Measurements from ENCODE around the gene VSIG2. TPM values are rescaled to one million over a fixed set of nuclear protein-coding genes. Genes with fewer than 3 reads are reported as not detected.

Gene VSIG2
- total RNA-seq, 2 experiments from 2014 or later = not detected

DNA sequence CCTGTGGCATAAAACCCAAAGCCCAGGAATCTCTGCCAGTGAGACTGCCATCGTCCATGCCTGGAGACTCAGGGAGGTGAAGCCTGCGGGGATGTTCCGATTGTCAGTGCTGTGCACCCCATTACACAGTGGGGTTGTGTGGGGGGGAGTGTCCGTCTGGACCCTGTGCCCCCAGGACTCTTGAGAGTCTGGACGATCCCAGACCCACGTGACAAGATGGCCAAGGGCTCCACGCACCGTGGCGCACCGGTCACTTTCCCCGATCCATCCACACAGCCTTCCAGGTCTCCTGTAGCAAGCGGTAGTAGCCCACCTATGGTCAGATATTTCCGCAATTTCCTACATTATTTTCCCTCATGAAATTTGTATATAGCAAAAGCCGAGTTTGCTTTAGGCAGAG lies 33.3 kb downstream of the VSIG2 start:
- no peak overlapping the region for H3K27ac Mint-ChIP-seq
- ChIA-PET CTCF (no interaction called here), POLR2A (no interaction called here)
- peaks cover 32% of the 10 kb centered on the region for H3K27me3 Mint-ChIP-seq
- peaks cover 2% of the 10 kb centered on the region for H3K36me3 Mint-ChIP-seq (ENCODE audit: low read depth)
- intact Hi-C loops (cut with DNase I, micrococcal nuclease) = no loop called here
- DNase-seq (no peak), ATAC-seq (no peak)
- no peaks in the 10 kb centered on the region for H3K9me3 Mint-ChIP-seq (ENCODE audit: low read depth)
- H3K4me3 Mint-ChIP-seq = no peak overlapping the region
- peaks cover 13% of the 10 kb centered on the region for H3K4me1 Mint-ChIP-seq

DNA sequence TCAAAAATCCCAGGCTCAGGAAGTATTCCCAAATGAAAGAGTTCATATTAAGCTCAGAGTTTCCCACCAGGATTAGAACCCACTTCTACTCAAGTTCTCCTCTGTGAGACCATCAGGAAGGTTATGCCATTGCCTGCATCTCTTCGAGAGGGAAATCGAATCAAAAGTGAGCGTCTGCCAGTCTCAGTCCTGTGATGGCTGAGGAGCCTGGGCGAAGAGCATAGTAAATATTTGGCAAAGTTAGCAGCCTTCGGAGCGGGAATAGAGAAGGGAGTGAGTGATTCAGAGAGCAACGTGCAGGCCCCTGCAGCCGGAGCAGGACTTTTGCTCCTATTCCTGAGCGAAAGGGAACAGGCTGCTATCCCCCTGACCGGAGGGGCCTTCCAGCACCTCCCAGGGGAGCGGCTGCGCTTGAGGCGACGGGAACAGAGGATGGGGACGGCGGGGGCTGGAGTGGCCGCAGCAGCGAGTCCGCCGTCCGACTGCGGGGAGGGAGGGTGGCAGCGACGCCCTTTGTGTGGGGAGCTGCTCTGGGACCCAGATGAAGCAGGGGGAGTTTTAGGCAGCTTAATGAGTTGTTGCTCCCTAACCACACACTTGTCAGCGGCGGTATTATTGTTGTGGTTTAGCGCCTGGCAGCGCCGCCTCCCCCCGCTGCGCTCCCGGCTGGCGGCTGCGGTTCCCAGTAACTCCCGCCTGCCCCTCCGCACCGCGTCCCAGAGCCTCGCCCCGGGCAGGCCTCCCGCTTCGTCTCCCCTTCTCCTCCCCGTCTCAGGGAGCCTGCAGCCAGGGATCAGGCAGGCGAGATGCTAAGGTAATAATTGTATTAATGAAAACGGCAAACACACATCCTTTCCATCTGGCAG lies 34.0 kb downstream of the VSIG2 start:
- POLR2A ChIA-PET = no interaction called here
- CTCF ChIA-PET = interaction anchor here (0.6 to 1.1 kb wide), 3 partner anchors 13 to 129 kb away, joined by 3 read pairs; no protein-coding TSS in a partner anchor
- peaks cover 31% of the 10 kb centered on the region for H3K27me3 Mint-ChIP-seq

DNA sequence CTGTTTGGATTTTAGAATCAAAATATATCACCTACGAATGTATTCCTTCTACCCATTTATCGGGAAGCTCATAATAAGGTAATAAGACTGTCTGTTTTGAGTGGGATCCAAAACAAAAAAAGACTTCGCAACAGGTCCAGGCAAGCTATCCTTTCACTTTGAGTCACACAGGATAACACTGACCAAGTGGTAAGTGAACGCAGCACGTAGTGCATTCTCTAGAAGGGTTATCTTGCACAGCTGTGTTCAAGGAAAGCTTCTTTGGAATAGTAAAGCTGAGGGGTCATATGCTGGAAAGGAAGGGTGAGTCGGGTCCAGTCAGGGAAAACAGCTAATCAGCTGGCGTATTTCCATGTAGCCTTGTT lies 34.7 kb downstream of the VSIG2 start:
- intact Hi-C loops (cut with DNase I, micrococcal nuclease) = no loop called here
- peaks cover 26% of the 10 kb centered on the region for H3K27me3 Mint-ChIP-seq
- ATAC-seq (no peak), DNase-seq (no peak)
- H3K9me3 Mint-ChIP-seq (ENCODE audit: low read depth) = no peaks in the 10 kb centered on the region
- H3K27ac Mint-ChIP-seq = no peak overlapping the region
- CTCF ChIA-PET = interaction anchor here (0.6 to 1.1 kb wide), 3 partner anchors 14 to 129 kb away, joined by 3 read pairs; no protein-coding TSS in a partner anchor
- H3K4me3 Mint-ChIP-seq = peak overlapping the region; percentile 51
- POLR2A ChIA-PET = no interaction called here
- peaks cover 2% of the 10 kb centered on the region for H3K36me3 Mint-ChIP-seq (ENCODE audit: low read depth)
- peaks cover 9% of the 10 kb centered on the region for H3K4me1 Mint-ChIP-seq

More for the DNA sequence above, 34.0 kb downstream of the VSIG2 start:
- intact Hi-C loops (cut with DNase I, micrococcal nuclease) = no loop called here
- Mint-ChIP-seq H3K36me3 (ENCODE audit: low read depth) (peaks cover 2% of the 10 kb centered on the region), H3K27ac (no peak overlapping the region), H3K4me3 (peak overlapping the region; percentile 51), H3K4me1 (peaks cover 13% of the 10 kb centered on the region), H3K9me3 (ENCODE audit: low read depth) (no peaks in the 10 kb centered on the region)
- DNase-seq = peak; percentile 38
- peak; percentile 55 for ATAC-seq

DNA sequence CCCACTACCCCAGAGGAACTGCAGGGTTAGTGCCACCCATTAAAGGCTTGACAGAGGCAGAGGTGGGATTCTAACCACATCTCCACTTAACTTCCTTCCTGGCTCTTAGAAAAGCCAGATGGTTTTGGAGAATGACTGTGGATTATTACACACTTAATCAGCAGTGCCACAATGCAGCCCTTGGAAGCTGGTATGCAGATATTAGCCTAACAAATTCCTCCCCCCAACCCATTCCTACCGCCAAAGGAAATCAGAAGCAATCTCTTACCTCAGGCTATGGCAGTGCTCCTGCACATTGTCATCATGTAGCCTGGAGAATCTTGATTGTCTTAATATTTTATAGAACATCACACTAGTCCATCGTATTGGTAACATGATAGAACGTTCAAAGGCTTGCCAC lies 35.5 kb downstream of the VSIG2 start:
- POLR2A ChIA-PET = no interaction called here
- intact Hi-C loops (cut with DNase I, micrococcal nuclease) = no loop called here

DNA sequence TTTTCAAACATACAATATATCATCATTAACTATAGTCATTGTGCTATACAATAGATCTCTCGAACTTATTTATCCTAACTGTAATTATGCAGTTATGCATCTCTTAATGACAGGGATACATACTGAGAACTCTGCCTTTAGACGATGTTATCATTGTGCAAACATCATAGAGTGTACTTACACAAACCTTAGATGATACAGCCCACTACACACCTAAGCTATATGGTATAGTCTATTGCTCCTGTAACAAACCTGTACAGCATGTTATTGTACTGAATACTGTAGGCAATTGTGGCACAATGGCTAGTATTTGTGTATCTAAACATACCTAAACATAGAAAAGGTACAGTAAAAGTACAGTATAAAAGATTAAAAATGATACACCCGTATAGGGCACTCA lies 39.7 kb downstream of the VSIG2 start:
- Mint-ChIP-seq H3K27me3 (peaks cover 21% of the 10 kb centered on the region), H3K27ac (no peak overlapping the region), H3K36me3 (ENCODE audit: low read depth) (peaks cover 5% of the 10 kb centered on the region), H3K4me1 (peaks cover 1% of the 10 kb centered on the region), H3K4me3 (no peak overlapping the region), H3K9me3 (ENCODE audit: low read depth) (peaks cover 5% of the 10 kb centered on the region)
- ChIA-PET POLR2A (no interaction called here), CTCF (no interaction called here)
- intact Hi-C loops (cut with DNase I, micrococcal nuclease) = no loop called here
- no peak for ATAC-seq
- DNase-seq = no peak

More for the DNA sequence above, 35.5 kb downstream of the VSIG2 start:
- DNase-seq = no peak
- H3K27ac Mint-ChIP-seq = no peak overlapping the region
- CTCF ChIA-PET = no interaction called here
- H3K27me3 Mint-ChIP-seq = peaks cover 26% of the 10 kb centered on the region
- no peak overlapping the region for H3K4me3 Mint-ChIP-seq
- H3K36me3 Mint-ChIP-seq (ENCODE audit: low read depth) = peaks cover 2% of the 10 kb centered on the region
- H3K4me1 Mint-ChIP-seq = peaks cover 9% of the 10 kb centered on the region
- H3K9me3 Mint-ChIP-seq (ENCODE audit: low read depth) = no peaks in the 10 kb centered on the region
- no peak for ATAC-seq

DNA sequence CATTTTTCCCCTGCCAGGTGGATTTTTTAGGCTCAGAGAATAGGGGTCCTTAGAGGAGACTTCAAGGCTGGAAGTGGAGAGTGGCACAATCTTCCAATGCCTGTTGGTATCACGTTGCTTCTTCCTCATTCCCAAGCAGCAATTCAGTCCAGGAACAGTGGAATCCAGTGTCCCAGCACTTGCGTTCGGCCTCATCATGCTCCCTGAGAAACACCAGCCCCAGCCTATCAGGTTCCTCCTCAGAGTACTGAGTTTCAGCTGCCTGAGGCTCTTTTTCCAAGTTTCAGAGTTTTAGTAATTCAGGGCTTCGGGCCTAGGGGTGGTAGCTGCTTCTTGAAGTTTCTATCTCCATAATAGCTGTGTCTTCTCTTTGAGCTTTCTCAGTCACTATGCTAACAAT lies 44.2 kb downstream of the VSIG2 start:
- Mint-ChIP-seq H3K4me3 (no peak overlapping the region), H3K36me3 (ENCODE audit: low read depth) (peaks cover 3% of the 10 kb centered on the region), H3K9me3 (ENCODE audit: low read depth) (peaks cover 5% of the 10 kb centered on the region), H3K4me1 (no peaks in the 10 kb centered on the region), H3K27me3 (peaks cover 3% of the 10 kb centered on the region), H3K27ac (no peak overlapping the region)
- intact Hi-C loops (cut with DNase I, micrococcal nuclease) = no loop called here
- ChIA-PET POLR2A (no interaction called here), CTCF (no interaction called here)
- DNase-seq = no peak
- ATAC-seq = no peak

DNA sequence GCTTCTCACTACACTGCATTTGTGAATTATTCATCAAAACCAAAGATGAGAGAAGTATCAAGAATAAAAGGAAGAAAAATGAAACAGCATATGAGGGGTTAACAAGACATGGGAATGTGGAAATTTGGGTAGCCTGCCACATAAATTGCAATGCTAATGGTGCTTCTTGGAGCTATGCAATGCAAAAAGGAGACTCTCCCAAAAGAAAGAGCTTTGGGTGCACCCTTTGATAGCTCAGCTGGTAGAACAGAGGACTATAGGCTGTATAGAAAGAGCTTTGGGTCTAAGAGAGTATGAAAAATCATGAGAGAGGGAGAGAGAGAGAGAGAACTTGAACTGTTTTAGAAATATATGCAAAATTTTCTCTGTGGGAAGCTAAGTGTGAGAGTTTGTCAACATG lies 52.0 kb downstream of the VSIG2 start:
- Mint-ChIP-seq H3K4me1 (no peaks in the 10 kb centered on the region), H3K9me3 (ENCODE audit: low read depth) (peaks cover 3% of the 10 kb centered on the region), H3K4me3 (no peak overlapping the region), H3K36me3 (ENCODE audit: low read depth) (no peaks in the 10 kb centered on the region), H3K27ac (no peak overlapping the region), H3K27me3 (peaks cover 6% of the 10 kb centered on the region)
- CTCF ChIA-PET = interaction anchor here (0.7 kb wide), 1 partner anchor 55 kb away, joined by 3 read pairs; no protein-coding TSS in a partner anchor
- POLR2A ChIA-PET = no interaction called here
- no peak for DNase-seq
- no peak for ATAC-seq
- intact Hi-C loops (cut with DNase I, micrococcal nuclease) = no loop called here

DNA sequence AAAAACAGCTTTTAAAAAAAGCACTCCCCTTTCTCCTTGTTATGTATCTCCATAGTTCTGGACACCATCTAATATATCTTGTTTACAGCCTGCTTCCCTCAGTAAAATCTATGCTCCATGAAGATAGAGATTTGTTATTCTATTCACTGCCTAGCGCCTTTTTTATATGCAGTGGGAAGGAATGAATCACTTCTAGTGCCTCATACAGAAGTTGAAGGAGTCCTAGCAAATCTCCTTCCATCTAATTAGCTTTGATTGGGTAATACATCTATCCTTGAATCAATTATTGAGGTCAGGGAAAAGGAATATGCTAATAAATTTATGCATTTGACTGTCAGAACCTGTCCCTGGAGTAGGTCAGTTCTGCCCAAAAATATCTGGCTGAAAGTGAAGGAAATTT lies 52.5 kb downstream of the VSIG2 start:
- no peak for DNase-seq
- POLR2A ChIA-PET = no interaction called here
- no peak for ATAC-seq
- Mint-ChIP-seq H3K4me1 (no peaks in the 10 kb centered on the region), H3K27ac (no peak overlapping the region), H3K9me3 (ENCODE audit: low read depth) (peaks cover 3% of the 10 kb centered on the region), H3K4me3 (no peak overlapping the region), H3K27me3 (peaks cover 6% of the 10 kb centered on the region), H3K36me3 (ENCODE audit: low read depth) (no peaks in the 10 kb centered on the region)
- CTCF ChIA-PET = interaction anchor here (0.7 kb wide), 1 partner anchor 54 kb away, joined by 3 read pairs; no protein-coding TSS in a partner anchor
- intact Hi-C loops (cut with DNase I, micrococcal nuclease) = no loop called here

Other genes starting within 250 kb of the VSIG2 start
- not detected for gene OR8B12, start 208.6 kb downstream of the VSIG2 start, total RNA-seq
- gene OR8A1, start 182.3 kb downstream of the VSIG2 start, total RNA-seq = not detected
- gene PANX3, start 140.8 kb downstream of the VSIG2 start, total RNA-seq = not detected
- 10 to 100 TPM; 29.6 to 40.6 TPM for gene TBRG1, start 129.4 kb downstream of the VSIG2 start, total RNA-seq
- gene SIAE, start 78.5 kb downstream of the VSIG2 start, total RNA-seq = 10 to 100 TPM in 1 of 2 experiments, 1 to 10 TPM in 1; 9.4 to 12.2 TPM
- 1 to 10 TPM; 3.9 to 4.7 TPM for gene SPA17, start 78.4 kb downstream of the VSIG2 start, total RNA-seq
- 10 to 100 TPM; 13.5 to 18.1 TPM for gene NRGN, start 12.3 kb downstream of the VSIG2 start, total RNA-seq
- gene ESAM, start 10.0 kb upstream of the VSIG2 start, total RNA-seq = under 1 TPM; 0.39 to 0.53 TPM
- gene MSANTD2, start 48.2 kb upstream of the VSIG2 start, total RNA-seq = 1 to 10 TPM; 6.9 to 8.6 TPM
- gene ROBO3, start 113.2 kb upstream of the VSIG2 start, total RNA-seq = 10 to 100 TPM; 21.9 to 26.1 TPM
- gene ROBO4, start 145.6 kb upstream of the VSIG2 start, total RNA-seq = not detected
- not detected for gene HEPN1, start 167.0 kb upstream of the VSIG2 start, total RNA-seq
- gene HEPACAM, start 183.8 kb upstream of the VSIG2 start, total RNA-seq = not detected
- gene CCDC15, start 201.9 kb upstream of the VSIG2 start, total RNA-seq = 1 to 10 TPM; 5.6 to 6.7 TPM

Measured in activated CD4-positive, alpha-beta T cell treated with anti-CD3 and anti-CD28 coated beads for 36 hours (primary cell).